GM23338 (cell line): ENCODE measurements around the gene CCDC121. TPM values are rescaled to one million over a fixed set of nuclear protein-coding genes. Genes with fewer than 3 reads are reported as not detected.

Experiments used
- ATAC-seq: fragments of 200-7000 bp; cut with Tn5 transposase; 3 replicates; pipeline ENCODE4 v1.9.1; 2020
- DNase-seq: peaks from one replicate; pipeline ENCODE4 v3.0.0-alpha.2; 2015; ENCODE audit warnings: low spot score
- H2AFZ ChIP-seq: fragments of 200-600 bp; sonication (generic); 2 replicates; pipeline ENCODE4 v1.8.0; 2016; ENCODE audit warnings: antibody characterized with exemption, mild to moderate bottlenecking, moderate library complexity
- H3F3A ChIP-seq: fragments of 200-600 bp; sonication (generic); replicated peaks from 2 replicates; pipeline ENCODE4 v1.8.0; 2017; ENCODE audit warnings: antibody characterized with exemption, mixed run types, low read depth
- H3K27ac ChIP-seq: fragments of 200-600 bp; sonication (generic); 2 replicates; pipeline ENCODE4 v1.6.1; 2016; ENCODE audit warnings: low read depth
- H3K27me3 ChIP-seq: fragments of 200-600 bp; sonication (generic); 2 replicates; pipeline ENCODE4 v1.8.0; 2016; ENCODE audit warnings: mild to moderate bottlenecking, mixed run types, moderate library complexity; ENCODE audit not compliant: insufficient read depth
- H3K36me3 ChIP-seq: fragments of 200-600 bp; sonication (generic); 2 replicates; pipeline ENCODE4 v1.8.0; 2016; ENCODE audit warnings: mild to moderate bottlenecking; ENCODE audit not compliant: insufficient read depth
- H3K4me1 ChIP-seq: fragments of 200-600 bp; sonication (generic); 2 replicates; pipeline ENCODE4 v1.8.0; 2016; ENCODE audit warnings: mild to moderate bottlenecking, moderate library complexity; ENCODE audit not compliant: insufficient read depth
- H3K4me2 ChIP-seq: fragments of 200-600 bp; sonication (generic); 2 replicates; pipeline ENCODE4 v1.7.1; 2017; ENCODE audit warnings: mixed run types
- H3K4me3 ChIP-seq: fragments of 200-600 bp; sonication (generic); 2 replicates; pipeline ENCODE4 v1.6.1; 2016; ENCODE audit warnings: mixed run types
- H3K79me2 ChIP-seq: fragments of 200-600 bp; sonication (generic); replicated peaks from 2 replicates; pipeline ENCODE4 v1.8.0; 2017; ENCODE audit warnings: mild to moderate bottlenecking; ENCODE audit not compliant: insufficient read depth
- H3K9me2 ChIP-seq: fragments of 200-600 bp; sonication (generic); 2 replicates; pipeline ENCODE4 v1.8.0; 2017; ENCODE audit not compliant: insufficient read depth
- H4K20me1 ChIP-seq: fragments of 200-600 bp; sonication (generic); replicated peaks from 2 replicates; pipeline ENCODE4 v1.8.0; 2017; ENCODE audit warnings: mild to moderate bottlenecking; ENCODE audit not compliant: insufficient read depth
- H3K27ac Mint-ChIP-seq: 2 replicates; pipeline ENCODE4 v1.8.0; 2020; ENCODE audit warnings: inconsistent platforms, mild to moderate bottlenecking, moderate library complexity, mixed read lengths
- H3K27me3 Mint-ChIP-seq: 3 replicates; pipeline ENCODE4 v1.8.0; 2022; ENCODE audit warnings: low read depth, mild to moderate bottlenecking, moderate library complexity, mixed read lengths, inconsistent platforms; ENCODE audit not compliant: insufficient read depth, poor library complexity
- H3K36me3 Mint-ChIP-seq: 3 replicates; pipeline ENCODE4 v1.8.0; 2021; ENCODE audit warnings: low read depth, mild to moderate bottlenecking, inconsistent platforms, moderate library complexity, mixed read lengths
- H3K4me1 Mint-ChIP-seq: 3 replicates; pipeline ENCODE4 v1.8.0; 2020; ENCODE audit warnings: mild to moderate bottlenecking, inconsistent platforms, mixed read lengths
- H3K4me3 Mint-ChIP-seq: 3 replicates; pipeline ENCODE4 v1.8.0; 2021; ENCODE audit warnings: moderate library complexity, mild to moderate bottlenecking, inconsistent platforms, mixed read lengths
- H3K9me3 Mint-ChIP-seq: 3 replicates; pipeline ENCODE4 v1.8.0; 2020; ENCODE audit warnings: moderate library complexity, mild to moderate bottlenecking, inconsistent platforms, mixed read lengths
- CREB1 ChIP-seq: fragments of 250-450 bp; sonication (Bioruptor Pico); IDR thresholded peaks from 2 replicates; pipeline ENCODE4 v1.5.0; 2020; ENCODE audit warnings: low read depth, mild to moderate bottlenecking, moderate library complexity
- ETS1 ChIP-seq: IDR thresholded peaks from 2 replicates; pipeline ENCODE4 v1.6.1; 2016; ENCODE audit warnings: antibody characterized with exemption
- EZH2 ChIP-seq: fragments of 200-600 bp; sonication (generic); IDR thresholded peaks from one replicate; pipeline ENCODE4 v1.8.0; 2017; ENCODE audit warnings: antibody characterized with exemption, mild to moderate bottlenecking, low read depth; ENCODE audit not compliant: unreplicated experiment
- EZH2phosphoT487 ChIP-seq: fragments of 200-600 bp; sonication (generic); IDR thresholded peaks from one replicate; pipeline ENCODE4 v1.8.1; 2018; ENCODE audit warnings: antibody characterized with exemption; ENCODE audit not compliant: unreplicated experiment
- JUNB ChIP-seq: IDR thresholded peaks from one replicate; pipeline ENCODE4 v1.6.1; 2016; ENCODE audit warnings: antibody characterized with exemption; ENCODE audit not compliant: unreplicated experiment
- NANOG ChIP-seq: IDR thresholded peaks from 2 replicates; pipeline ENCODE4 v1.6.1; 2016; ENCODE audit warnings: antibody characterized with exemption, borderline replicate concordance
- POLR2AphosphoS5 ChIP-seq: IDR thresholded peaks from 2 replicates; pipeline ENCODE4 v1.6.1; 2016; ENCODE audit warnings: antibody characterized with exemption, low read depth
- REST ChIP-seq: IDR thresholded peaks from one replicate; pipeline ENCODE4 v1.6.1; 2018; ENCODE audit warnings: antibody characterized with exemption; ENCODE audit not compliant: unreplicated experiment
- STAT1 ChIP-seq: IDR thresholded peaks from one replicate; pipeline ENCODE4 v1.6.1; 2016; ENCODE audit warnings: antibody characterized with exemption; ENCODE audit not compliant: unreplicated experiment
- ZNF331 ChIP-seq: fragments of 250-450 bp; sonication (Bioruptor Pico); IDR thresholded peaks from 2 replicates; pipeline ENCODE4 v1.5.0; 2020; ENCODE audit warnings: low read depth, mild to moderate bottlenecking, moderate library complexity
- polyA plus RNA-seq: library from polyadenylated mRNA; unstranded; fragments of >200 nt; fragmentation: Nextera tagmentation; extraction: Ambion mirVana; gene quantifications from 2 replicates; pipeline ENCODE4 v1.2.1, GENCODE V29; 2016
- total RNA-seq: library from RNA; depleted of rRNA; stranded (reverse); fragments of >200 nt; shearing (Covaris generic); gene quantifications from 2 replicates; pipeline ENCODE4 v1.2.3, GENCODE V29; 2014
- TF ChIP-seq, protein P1 (sequence below), 2 experiments: fragments of 200-600 bp in 1 of 2; sonication (generic) in 1 of 2; conservative IDR thresholded peaks; 2 replicates each; pipeline versions ENCODE4 v1.5.1 to v1.6.1; 2016 to 2017; ENCODE audit warnings: antibody characterized with exemption in 2 of 2, low read depth in 2 of 2, mild to moderate bottlenecking in 2 of 2, moderate library complexity in 1 of 2

Gene CCDC121
- total and polyA plus RNA-seq, 2 experiments from 2014 or later = 1.6 to 1.9 TPM

GRCh38 chr2:27587025-27587424, 41.8 kb downstream of the CCDC121 start:
- Mint-ChIP-seq H3K27me3 (peaks cover 2% of the 10 kb centered on the region), H3K4me1 (peaks cover 16% of the 10 kb centered on the region), H3K4me3 (no peak overlapping the region), H3K27ac (no peak overlapping the region), H3K36me3 (peaks cover 15% of the 10 kb centered on the region; the same call in 2 of the 3 replicates), H3K9me3 (peaks cover 16% of the 10 kb centered on the region; the same call in 2 of the 3 replicates)
- Histone ChIP-seq H3K4me3 (no peak overlapping the region), H3K79me2 (peaks cover 90% of the 10 kb centered on the region), H3K27ac (no peak overlapping the region), H4K20me1 (peaks cover 35% of the 10 kb centered on the region), H3K36me3 (no peaks in the 10 kb centered on the region), H2AFZ (no peak overlapping the region), H3K27me3 (no peaks in the 10 kb centered on the region), H3K4me1 (peaks cover 7% of the 10 kb centered on the region; the same call in 1 of the 2 replicates), H3K9me2 (0 out of 2 replicates have a peak, but pooled peaks cover 2% of the 10 kb centered on the region), H3F3A (no peaks in the 10 kb centered on the region), H3K4me2 (no peak overlapping the region)
- DNase-seq = no peak
- TF ChIP-seq EZH2 = no peak
- ATAC-seq = no peak

DNA sequence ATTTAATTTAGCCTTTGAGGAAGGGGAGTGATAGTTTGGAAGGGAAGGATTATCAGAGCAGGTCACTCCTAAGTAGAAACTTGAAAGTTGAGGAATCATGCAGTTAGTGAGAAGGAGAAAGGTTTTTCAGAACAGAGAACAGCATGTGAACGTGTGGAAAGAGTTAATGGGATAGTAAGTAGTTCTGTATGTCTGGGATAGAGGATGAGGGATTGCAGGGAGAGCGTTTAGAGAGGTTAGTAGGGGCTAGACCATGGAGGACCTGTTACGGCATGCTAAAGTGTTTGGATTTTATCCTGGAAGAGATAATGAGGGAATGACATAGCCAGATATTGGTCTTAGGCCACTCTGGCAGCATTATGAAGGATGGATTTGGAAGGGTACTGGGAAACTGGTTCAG, 44.2 kb downstream of the CCDC121 start:
- peak overlapping the region; percentile 93 for H3K4me2 ChIP-seq
- Mint-ChIP-seq H3K4me3 (peak overlapping the region; percentile 95), H3K27me3 (peaks cover 13% of the 10 kb centered on the region), H3K9me3 (peaks cover 17% of the 10 kb centered on the region), H3K27ac (no peak overlapping the region), H3K36me3 (peaks cover 4% of the 10 kb centered on the region; the same call in 1 of the 3 replicates), H3K4me1 (peaks cover 16% of the 10 kb centered on the region)
- H3K4me1 ChIP-seq = peaks cover 7% of the 10 kb centered on the region; the same call in 1 of the 2 replicates
- no peaks in the 10 kb centered on the region for H3K36me3 ChIP-seq
- no peaks in the 10 kb centered on the region for H3K27me3 ChIP-seq
- peaks cover 8% of the 10 kb centered on the region; the same call in 1 of the 2 replicates for H3K9me2 ChIP-seq
- peaks cover 27% of the 10 kb centered on the region for H4K20me1 ChIP-seq
- peak overlapping the region; percentile 93 for H3K4me3 ChIP-seq
- no peak overlapping the region for H3K27ac ChIP-seq
- ATAC-seq = no peak
- no peaks in the 10 kb centered on the region for H3F3A ChIP-seq
- H3K79me2 ChIP-seq = peaks cover 66% of the 10 kb centered on the region
- no peak for DNase-seq
- H2AFZ ChIP-seq = no peak overlapping the region
- TF ChIP-seq ETS1 (no peak), STAT1 (no peak), EZH2phosphoT487 (no peak), NANOG (no peak), POLR2AphosphoS5 (no peak), CREB1 (CRISPR knock-in tag) (no peak), EZH2 (no peak), JUNB (no peak), ZNF331 (no peak), REST (no peak)
- TF ChIP-seq, protein P1, sequence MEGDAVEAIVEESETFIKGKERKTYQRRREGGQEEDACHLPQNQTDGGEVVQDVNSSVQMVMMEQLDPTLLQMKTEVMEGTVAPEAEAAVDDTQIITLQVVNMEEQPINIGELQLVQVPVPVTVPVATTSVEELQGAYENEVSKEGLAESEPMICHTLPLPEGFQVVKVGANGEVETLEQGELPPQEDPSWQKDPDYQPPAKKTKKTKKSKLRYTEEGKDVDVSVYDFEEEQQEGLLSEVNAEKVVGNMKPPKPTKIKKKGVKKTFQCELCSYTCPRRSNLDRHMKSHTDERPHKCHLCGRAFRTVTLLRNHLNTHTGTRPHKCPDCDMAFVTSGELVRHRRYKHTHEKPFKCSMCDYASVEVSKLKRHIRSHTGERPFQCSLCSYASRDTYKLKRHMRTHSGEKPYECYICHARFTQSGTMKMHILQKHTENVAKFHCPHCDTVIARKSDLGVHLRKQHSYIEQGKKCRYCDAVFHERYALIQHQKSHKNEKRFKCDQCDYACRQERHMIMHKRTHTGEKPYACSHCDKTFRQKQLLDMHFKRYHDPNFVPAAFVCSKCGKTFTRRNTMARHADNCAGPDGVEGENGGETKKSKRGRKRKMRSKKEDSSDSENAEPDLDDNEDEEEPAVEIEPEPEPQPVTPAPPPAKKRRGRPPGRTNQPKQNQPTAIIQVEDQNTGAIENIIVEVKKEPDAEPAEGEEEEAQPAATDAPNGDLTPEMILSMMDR (conservative IDR thresholded peaks at IDR 0.05; ENCODE audit: low read depth in 2 of 2) = no peak
